HEK293T (cell line): ENCODE data around the gene TEAD2.

Experiments used
- CTCF ChIA-PET: fragments of 350-600 bp; formaldehyde crosslinking; extraction: SDS; loops from one replicate; lab custom pipeline; 2021; ENCODE audit warnings: antibody characterized with exemption, inconsistent platforms; lab: Yijun Ruan, JAX
- POLR2A ChIA-PET: fragments of 350-600 bp; formaldehyde crosslinking; extraction: SDS; loops from one replicate; lab custom pipeline; 2020; ENCODE audit warnings: antibody characterized with exemption, inconsistent platforms; lab: Yijun Ruan, JAX
- DNase-seq: peaks from one replicate; pipeline ENCODE4 v3.0.0; 2012; ENCODE audit warnings: mixed read lengths; ENCODE audit errors: extremely low spot score
- ARNT ChIP-seq: fragments of 450-650 bp; IDR thresholded peaks from 2 replicates; pipeline ENCODE4 v1.6.1; 2017; ENCODE audit warnings: mild to moderate bottlenecking
- BHLHE40 ChIP-seq: fragments of 450-650 bp; IDR thresholded peaks from 2 replicates; pipeline ENCODE4 v1.6.1; 2016; ENCODE audit warnings: mild to moderate bottlenecking, moderate library complexity, borderline replicate concordance
- CTBP1 ChIP-seq: fragments of 450-650 bp; IDR thresholded peaks from 2 replicates; pipeline ENCODE4 v1.6.1; 2016; ENCODE audit warnings: borderline replicate concordance
- ELF4 ChIP-seq: fragments of 450-650 bp; IDR thresholded peaks from 2 replicates; pipeline ENCODE4 v1.6.1; 2017; ENCODE audit warnings: antibody characterized with exemption
- FOXA1 ChIP-seq: fragments of 450-650 bp; IDR thresholded peaks from 2 replicates; pipeline ENCODE4 v1.6.1; 2016; ENCODE audit warnings: mild to moderate bottlenecking
- FOXK2 ChIP-seq: fragments of 450-650 bp; IDR thresholded peaks from 2 replicates; pipeline ENCODE4 v1.6.1; 2016; ENCODE audit warnings: mild to moderate bottlenecking
- FOXM1 ChIP-seq: fragments of 450-650 bp; IDR thresholded peaks from 2 replicates; pipeline ENCODE4 v1.6.1; 2017; ENCODE audit warnings: mild to moderate bottlenecking, borderline replicate concordance
- HDGF ChIP-seq: fragments of 450-650 bp; IDR thresholded peaks from 2 replicates; pipeline ENCODE4 v1.6.1; 2017; ENCODE audit warnings: antibody characterized with exemption, borderline replicate concordance
- L3MBTL2 ChIP-seq: fragments of 450-650 bp; conservative IDR thresholded peaks from 2 replicates; pipeline ENCODE4 v1.6.1; 2016; ENCODE audit warnings: mild to moderate bottlenecking
- LEF1 ChIP-seq: fragments of 450-650 bp; IDR thresholded peaks from 2 replicates; pipeline ENCODE4 v1.6.1; 2017; ENCODE audit warnings: mild to moderate bottlenecking, borderline replicate concordance
- NFRKB ChIP-seq: fragments of 450-650 bp; IDR thresholded peaks from 2 replicates; pipeline ENCODE4 v1.6.1; 2016; ENCODE audit warnings: mild to moderate bottlenecking, moderate library complexity
- SP1 ChIP-seq: fragments of 450-650 bp; IDR thresholded peaks from 2 replicates; pipeline ENCODE4 v1.6.1; 2017
- SUZ12 ChIP-seq: fragments of 450-650 bp; IDR thresholded peaks from 2 replicates; pipeline ENCODE4 v1.6.1; 2016; ENCODE audit warnings: mild to moderate bottlenecking
- TARDBP ChIP-seq: fragments of 450-650 bp; IDR thresholded peaks from 2 replicates; pipeline ENCODE4 v1.6.1; 2016
- ZNF384 ChIP-seq: fragments of 450-650 bp; IDR thresholded peaks from 2 replicates; pipeline ENCODE4 v1.6.1; 2016
- TF ChIP-seq, protein P1 (sequence below): fragments of 450-650 bp; IDR thresholded peaks from 2 replicates; pipeline ENCODE4 v1.6.1; 2016

TEAD2 gene

DNA sequence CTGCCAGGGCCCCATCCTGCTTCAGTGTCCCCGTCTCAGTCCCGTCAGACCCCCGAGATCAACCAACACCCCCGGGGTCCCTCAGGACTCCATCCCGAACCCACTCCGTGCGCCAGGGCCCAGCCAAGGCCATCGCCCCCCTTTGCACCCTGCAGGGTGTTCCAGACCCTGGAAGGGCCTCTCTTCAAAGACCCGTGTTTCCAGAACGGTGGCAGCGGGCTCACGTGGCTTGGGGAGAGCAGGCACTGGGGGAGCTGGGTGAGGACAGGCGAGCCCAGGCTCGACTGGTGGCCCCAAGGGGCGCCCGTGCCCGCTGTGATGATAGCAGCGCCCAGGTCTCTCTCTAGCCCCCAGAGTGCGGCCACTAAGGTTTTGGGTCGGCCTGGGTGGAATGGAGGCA, 27.2 kb upstream of the TEAD2 start:
- ChIA-PET POLR2A (interaction anchor here (1.2 kb wide), 1 partner anchor 63 kb away, joined by 4 read pairs; the partner anchor contains the start of gene ALDH16A1), CTCF (no interaction called here)
- TF ChIP-seq FOXK2: no peak
- TF ChIP-seq CTBP1: no peak
- TF ChIP-seq SP1: no peak
- no peak for TF ChIP-seq NFRKB
- TF ChIP-seq, protein P1, sequence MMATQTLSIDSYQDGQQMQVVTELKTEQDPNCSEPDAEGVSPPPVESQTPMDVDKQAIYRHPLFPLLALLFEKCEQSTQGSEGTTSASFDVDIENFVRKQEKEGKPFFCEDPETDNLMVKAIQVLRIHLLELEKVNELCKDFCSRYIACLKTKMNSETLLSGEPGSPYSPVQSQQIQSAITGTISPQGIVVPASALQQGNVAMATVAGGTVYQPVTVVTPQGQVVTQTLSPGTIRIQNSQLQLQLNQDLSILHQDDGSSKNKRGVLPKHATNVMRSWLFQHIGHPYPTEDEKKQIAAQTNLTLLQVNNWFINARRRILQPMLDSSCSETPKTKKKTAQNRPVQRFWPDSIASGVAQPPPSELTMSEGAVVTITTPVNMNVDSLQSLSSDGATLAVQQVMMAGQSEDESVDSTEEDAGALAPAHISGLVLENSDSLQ: no peak
- no peak for TF ChIP-seq TARDBP
- no peak for TF ChIP-seq FOXM1
- no peak for TF ChIP-seq L3MBTL2
- no peak for TF ChIP-seq HDGF
- no peak for TF ChIP-seq ARNT
- no peak for TF ChIP-seq ELF4
- TF ChIP-seq FOXA1: no peak
- no peak for TF ChIP-seq SUZ12
- no peak for TF ChIP-seq BHLHE40
- TF ChIP-seq LEF1: no peak
- TF ChIP-seq ZNF384: no peak
- no peak for DNase-seq

DNA sequence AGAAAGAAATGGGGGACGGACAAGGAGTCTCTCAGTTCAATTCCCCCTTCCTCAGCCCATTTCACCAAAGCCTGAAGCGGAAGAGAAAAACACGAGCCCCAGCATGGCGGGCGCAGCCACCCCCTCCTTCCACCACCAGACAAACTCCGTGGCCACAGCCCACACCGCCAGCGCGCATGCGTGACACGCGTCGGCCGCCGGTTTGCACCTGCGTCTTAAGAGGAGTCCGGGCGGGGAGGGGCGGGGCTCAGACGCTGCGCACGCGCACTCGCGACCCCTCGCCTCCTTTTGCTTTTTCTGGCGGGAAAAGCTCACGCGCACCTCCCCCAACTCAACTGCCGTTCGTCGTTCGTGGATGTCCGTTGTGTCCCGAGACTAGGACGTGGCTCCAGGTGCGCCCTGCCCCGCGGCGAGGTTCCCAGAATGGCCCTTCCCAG, 25.7 kb upstream of the TEAD2 start, which contains the start of gene KASH5:
Gene KASH5 (plus strand): TSS at position 314 of the 437 bp plus-strand sequence. CDS start 2,635 bp downstream, outside the sequence.
- no peak for DNase-seq
- TF ChIP-seq NFRKB: no peak
- no peak for TF ChIP-seq CTBP1
- TF ChIP-seq ARNT: no peak
- no peak for TF ChIP-seq SUZ12
- TF ChIP-seq ELF4: no peak
- TF ChIP-seq FOXA1: no peak
- no peak for TF ChIP-seq BHLHE40
- TF ChIP-seq LEF1: no peak
- no peak for TF ChIP-seq L3MBTL2
- TF ChIP-seq, protein P1: no peak
- ChIA-PET CTCF (no interaction called here), POLR2A (no interaction called here)

DNA sequence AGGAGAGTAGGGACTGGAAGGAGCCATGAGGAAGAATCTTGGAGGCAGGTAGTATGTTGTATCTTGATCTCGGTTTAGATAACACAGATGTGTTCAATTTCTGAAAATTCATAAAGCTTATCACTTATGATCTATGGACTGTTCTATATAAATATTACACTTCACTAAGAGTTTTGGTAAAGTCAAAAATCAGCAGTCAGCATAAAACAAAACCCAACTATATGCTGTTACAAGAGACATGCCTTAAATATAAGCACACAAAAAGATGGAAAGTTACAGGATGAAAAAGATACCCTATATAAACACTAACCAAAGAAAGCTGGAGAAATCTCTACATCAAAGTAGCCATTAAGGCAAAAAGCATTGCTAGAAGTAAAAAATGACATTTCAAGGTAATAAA, 21.4 kb upstream of the TEAD2 start:
- TF ChIP-seq, protein P1: no peak
- TF ChIP-seq TARDBP (no peak), L3MBTL2 (no peak), HDGF (no peak), BHLHE40 (no peak), FOXK2 (no peak), ZNF384 (no peak), FOXM1 (no peak), SUZ12 (no peak), SP1 (no peak), CTBP1 (no peak), LEF1 (no peak), NFRKB (no peak)
- no peak for DNase-seq
- ChIA-PET CTCF (no interaction called here), POLR2A (interaction anchor here (1.2 kb wide), 1 partner anchor 69 kb away, joined by 4 read pairs; the partner anchor contains the start of gene ALDH16A1)

DNA sequence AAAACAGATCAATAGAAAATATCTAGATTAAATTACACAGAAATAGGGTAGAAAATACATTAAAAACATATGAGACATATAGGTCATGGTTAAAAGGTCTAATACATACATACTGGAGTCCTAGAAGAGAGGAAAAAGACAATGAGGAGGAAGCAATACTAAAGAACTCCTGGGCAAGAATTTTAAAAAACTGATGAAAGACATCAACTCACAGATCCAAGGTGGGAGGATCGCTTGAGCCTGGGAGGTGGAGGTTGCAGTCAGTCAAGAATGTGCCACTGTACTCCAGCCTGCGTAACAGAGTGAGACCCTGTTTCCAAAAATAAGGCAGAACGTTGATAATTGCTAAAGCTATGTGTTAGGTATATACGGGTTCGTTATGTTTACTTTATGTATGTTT, 20.4 kb upstream of the TEAD2 start:
- no peak for DNase-seq
- TF ChIP-seq, protein P1: no peak
- TF ChIP-seq NFRKB (no peak), FOXK2 (no peak), ZNF384 (no peak), SP1 (no peak), L3MBTL2 (no peak), HDGF (no peak), LEF1 (no peak), SUZ12 (no peak), TARDBP (no peak), FOXM1 (no peak), CTBP1 (no peak), BHLHE40 (no peak)
- POLR2A ChIA-PET: no interaction called here
- CTCF ChIA-PET: no interaction called here

DNA sequence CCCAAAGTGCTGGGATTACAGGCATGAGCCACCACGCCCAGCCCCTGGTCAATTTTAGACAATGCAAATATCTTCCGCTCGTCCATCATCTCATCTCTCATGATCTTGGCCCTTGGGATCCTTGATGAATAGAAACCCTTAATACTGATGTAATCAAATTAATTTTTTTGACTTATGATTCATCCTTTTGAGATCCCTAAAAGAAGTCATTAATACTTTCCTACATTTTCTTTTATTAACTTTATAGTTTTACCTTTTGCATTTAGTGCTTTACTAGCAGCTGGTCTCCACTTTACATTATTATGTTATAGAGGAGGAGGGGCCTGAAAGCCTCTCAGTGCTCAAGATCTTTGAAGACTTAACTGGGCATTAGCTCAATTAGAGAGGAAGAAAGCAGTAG, 18.2 kb upstream of the TEAD2 start:
- ChIA-PET POLR2A (no interaction called here), CTCF (interaction anchor here (0.6 kb wide), 1 partner anchor 31 kb away, joined by 3 read pairs; no protein-coding TSS in a partner anchor)
- DNase-seq: no peak
- TF ChIP-seq ELF4 (no peak), HDGF (no peak), ZNF384 (no peak), SUZ12 (no peak), FOXK2 (no peak), NFRKB (no peak), TARDBP (no peak), SP1 (no peak), L3MBTL2 (no peak), FOXA1 (no peak), ARNT (no peak), CTBP1 (no peak), LEF1 (no peak)
- TF ChIP-seq, protein P1: no peak
